ENCODE results near the gene CHKA.

DNA sequence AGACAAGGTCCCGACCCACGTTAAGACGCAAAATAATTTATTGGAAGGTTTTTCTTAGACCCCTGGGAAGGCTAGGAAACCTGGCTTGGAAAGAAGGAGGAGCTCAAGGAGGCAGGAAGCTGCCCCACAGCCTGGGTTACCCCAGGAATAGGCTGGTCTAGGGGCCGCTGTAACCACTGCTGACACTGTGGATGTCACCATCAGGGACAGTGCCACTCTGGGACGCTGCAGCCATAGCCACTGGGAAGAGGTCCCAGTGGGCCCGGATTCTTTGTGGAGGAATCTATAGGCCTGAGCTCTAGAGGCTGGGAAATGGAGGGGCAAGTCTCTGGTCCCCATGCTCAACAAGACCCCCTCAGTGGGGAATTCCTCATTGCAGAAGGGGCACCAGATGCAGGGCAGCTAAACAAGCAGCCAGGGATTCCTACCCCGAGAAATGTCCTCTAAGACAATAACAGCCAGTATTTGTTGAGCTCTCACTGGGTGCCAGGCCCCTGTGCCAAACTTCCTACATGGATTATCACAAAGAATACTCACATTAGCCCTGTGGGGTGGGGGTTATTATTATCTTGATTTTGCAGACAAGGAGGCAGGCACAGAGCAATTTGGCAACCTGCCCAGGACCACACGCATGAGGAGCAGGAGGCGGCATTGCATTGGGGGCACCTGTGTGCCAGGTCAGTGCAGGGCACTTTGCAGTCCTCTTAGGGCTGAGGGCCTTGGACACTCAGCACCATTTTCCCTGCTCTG is 19.5 kb upstream of the CHKA start:
- TF ChIP-seq, protein P1, sequence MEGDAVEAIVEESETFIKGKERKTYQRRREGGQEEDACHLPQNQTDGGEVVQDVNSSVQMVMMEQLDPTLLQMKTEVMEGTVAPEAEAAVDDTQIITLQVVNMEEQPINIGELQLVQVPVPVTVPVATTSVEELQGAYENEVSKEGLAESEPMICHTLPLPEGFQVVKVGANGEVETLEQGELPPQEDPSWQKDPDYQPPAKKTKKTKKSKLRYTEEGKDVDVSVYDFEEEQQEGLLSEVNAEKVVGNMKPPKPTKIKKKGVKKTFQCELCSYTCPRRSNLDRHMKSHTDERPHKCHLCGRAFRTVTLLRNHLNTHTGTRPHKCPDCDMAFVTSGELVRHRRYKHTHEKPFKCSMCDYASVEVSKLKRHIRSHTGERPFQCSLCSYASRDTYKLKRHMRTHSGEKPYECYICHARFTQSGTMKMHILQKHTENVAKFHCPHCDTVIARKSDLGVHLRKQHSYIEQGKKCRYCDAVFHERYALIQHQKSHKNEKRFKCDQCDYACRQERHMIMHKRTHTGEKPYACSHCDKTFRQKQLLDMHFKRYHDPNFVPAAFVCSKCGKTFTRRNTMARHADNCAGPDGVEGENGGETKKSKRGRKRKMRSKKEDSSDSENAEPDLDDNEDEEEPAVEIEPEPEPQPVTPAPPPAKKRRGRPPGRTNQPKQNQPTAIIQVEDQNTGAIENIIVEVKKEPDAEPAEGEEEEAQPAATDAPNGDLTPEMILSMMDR (IDR thresholded peaks at IDR 0.05) = no peak
- TF ChIP-seq RCOR1 (IDR thresholded peaks at IDR 0.05; ENCODE audit: low read length) (no peak), EP300 (IDR thresholded peaks at IDR 0.05; ENCODE audit: borderline replicate concordance in 1 of 2, low read depth in 1 of 2, low read length in 1 of 2) (no peak), SMC3 (IDR thresholded peaks at IDR 0.05; ENCODE audit: low read depth, low read length) (no peak), MXI1 (IDR thresholded peaks at IDR 0.05; ENCODE audit: low read depth, low read length) (no peak), FOXM1 (IDR thresholded peaks at IDR 0.05; ENCODE audit: low read depth) (no peak), NRF1 (IDR thresholded peaks at IDR 0.05; ENCODE audit: low read depth, low read length) (no peak), SIN3A (IDR thresholded peaks at IDR 0.05; ENCODE audit: borderline replicate concordance, low read depth, low read length) (no peak), FOXJ3 (CRISPR knock-in tag; IDR thresholded peaks at IDR 0.05) (no peak), RXRA (IDR thresholded peaks at IDR 0.05; ENCODE audit: borderline replicate concordance, low read depth) (no peak)
- TF ChIP-seq, protein P2, sequence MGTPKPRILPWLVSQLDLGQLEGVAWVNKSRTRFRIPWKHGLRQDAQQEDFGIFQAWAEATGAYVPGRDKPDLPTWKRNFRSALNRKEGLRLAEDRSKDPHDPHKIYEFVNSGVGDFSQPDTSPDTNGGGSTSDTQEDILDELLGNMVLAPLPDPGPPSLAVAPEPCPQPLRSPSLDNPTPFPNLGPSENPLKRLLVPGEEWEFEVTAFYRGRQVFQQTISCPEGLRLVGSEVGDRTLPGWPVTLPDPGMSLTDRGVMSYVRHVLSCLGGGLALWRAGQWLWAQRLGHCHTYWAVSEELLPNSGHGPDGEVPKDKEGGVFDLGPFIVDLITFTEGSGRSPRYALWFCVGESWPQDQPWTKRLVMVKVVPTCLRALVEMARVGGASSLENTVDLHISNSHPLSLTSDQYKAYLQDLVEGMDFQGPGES (IDR thresholded peaks at IDR 0.05; ENCODE audit: low read depth, low read length) = no peak
- TF ChIP-seq, protein P3, sequence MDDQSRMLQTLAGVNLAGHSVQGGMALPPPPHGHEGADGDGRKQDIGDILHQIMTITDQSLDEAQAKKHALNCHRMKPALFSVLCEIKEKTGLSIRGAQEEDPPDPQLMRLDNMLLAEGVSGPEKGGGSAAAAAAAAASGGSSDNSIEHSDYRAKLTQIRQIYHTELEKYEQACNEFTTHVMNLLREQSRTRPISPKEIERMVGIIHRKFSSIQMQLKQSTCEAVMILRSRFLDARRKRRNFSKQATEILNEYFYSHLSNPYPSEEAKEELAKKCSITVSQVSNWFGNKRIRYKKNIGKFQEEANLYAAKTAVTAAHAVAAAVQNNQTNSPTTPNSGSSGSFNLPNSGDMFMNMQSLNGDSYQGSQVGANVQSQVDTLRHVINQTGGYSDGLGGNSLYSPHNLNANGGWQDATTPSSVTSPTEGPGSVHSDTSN (IDR thresholded peaks at IDR 0.05) = no peak
- TF ChIP-seq, protein P4, sequence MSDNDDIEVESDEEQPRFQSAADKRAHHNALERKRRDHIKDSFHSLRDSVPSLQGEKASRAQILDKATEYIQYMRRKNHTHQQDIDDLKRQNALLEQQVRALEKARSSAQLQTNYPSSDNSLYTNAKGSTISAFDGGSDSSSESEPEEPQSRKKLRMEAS (IDR thresholded peaks at IDR 0.05; ENCODE audit: low read depth) = no peak

All from SK-N-SH (cell line).